IPS DF 6.9 (cell line): ENCODE results near the gene ZCCHC10.
"Not testable (repeated sequence)": the region's sequence is repeated elsewhere in the genome, so short reads cannot be mapped to it uniquely, and the experiment has no call there.

Experiments
- DNase-seq: peaks from one replicate; pipeline ENCODE4 v3.0.0-alpha.2; 2013; ENCODE audit warnings: low read depth, low spot score
- H3K27ac ChIP-seq: one replicate; pipeline ENCODE4 v1.5.1; 2013; ENCODE audit warnings: low read length, control low read depth
- H3K27me3 ChIP-seq: 2 replicates; pipeline ENCODE4 v1.6.1; 2013; ENCODE audit warnings: mild to moderate bottlenecking, low read length; ENCODE audit not compliant: control insufficient read depth, insufficient read depth
- H3K36me3 ChIP-seq: 2 replicates; pipeline ENCODE4 v1.6.1; 2013; ENCODE audit warnings: low read length; ENCODE audit not compliant: control insufficient read depth, insufficient read depth
- H3K4me1 ChIP-seq: 2 replicates; pipeline ENCODE4 v1.6.1; 2013; ENCODE audit warnings: low read length; ENCODE audit not compliant: control insufficient read depth, insufficient read depth
- H3K4me3 ChIP-seq: 2 replicates; pipeline ENCODE4 v1.5.1; 2013; ENCODE audit warnings: mild to moderate bottlenecking, low read length
- H3K9me3 ChIP-seq: 2 replicates; pipeline ENCODE4 v1.6.1; 2013; ENCODE audit warnings: low read length, inconsistent platforms; ENCODE audit not compliant: control insufficient read depth, insufficient read depth
- WGBS: extraction: QIAGEN DNeasy Blood & Tissue Kit; methylation state at CpG from one replicate; pipeline ENCODE4 v1.1.7; 2013; ENCODE audit warnings: mixed read lengths, missing lambda C conversion rate; ENCODE audit not compliant: insufficient read length, insufficient coverage; 5-methylcytosine and 5-hydroxymethylcytosine counted together

ZCCHC10 gene

DNA sequence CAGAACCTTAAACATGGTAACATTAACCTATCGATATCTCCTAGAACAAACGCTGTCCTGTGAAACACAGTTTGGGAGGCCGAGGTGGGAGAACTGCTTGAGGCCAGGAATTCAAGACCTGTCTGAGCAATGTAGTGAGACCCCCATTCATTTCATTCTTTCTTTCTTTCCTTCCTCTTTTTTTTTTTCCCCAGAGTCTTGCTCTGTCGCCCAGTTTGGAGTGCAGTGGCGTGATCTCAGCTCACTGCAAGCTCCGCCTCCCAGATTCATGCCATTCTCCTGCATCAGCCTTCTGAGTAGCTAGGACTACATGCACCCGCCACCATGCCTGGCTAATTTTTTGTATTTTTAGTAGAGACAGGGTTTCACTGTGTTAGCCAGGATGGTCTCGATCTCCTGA lies 20.2 kb upstream of the ZCCHC10 start:
- H3K4me1 ChIP-seq, H3K9me3 ChIP-seq, H3K27me3 ChIP-seq, DNase-seq, H3K36me3 ChIP-seq, H3K27ac ChIP-seq, H3K4me3 ChIP-seq: not testable (repeated sequence)
- no CpG with 5 or more reads among the region's 8 CpGs for WGBS

DNA sequence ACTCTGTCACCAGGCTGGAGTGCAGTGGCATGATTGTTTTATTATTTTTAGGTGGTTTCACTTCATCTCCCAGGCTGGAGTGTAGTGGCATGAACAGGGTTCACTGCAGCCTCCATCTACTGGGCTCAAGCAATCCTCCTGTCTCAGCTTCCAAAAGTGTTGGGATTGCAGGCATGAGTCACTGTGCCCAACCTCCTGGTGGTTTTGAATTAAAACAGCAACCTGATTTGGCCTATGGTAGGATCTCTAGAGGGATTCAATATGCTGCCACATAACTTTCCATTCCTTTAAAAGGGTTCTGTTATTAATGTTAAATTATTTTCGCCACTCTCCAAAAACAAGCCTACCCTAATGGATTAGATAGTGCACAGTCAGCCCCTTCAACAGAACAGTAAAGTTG lies 15.6 kb upstream of the ZCCHC10 start:
- Histone ChIP-seq H3K27ac (no peak overlapping the region), H3K4me3 (no peak overlapping the region), H3K36me3 (no peaks in the 10 kb centered on the region), H3K27me3 (no peaks in the 10 kb centered on the region), H3K4me1 (no peaks in the 10 kb centered on the region), H3K9me3 (no peaks in the 10 kb centered on the region)
- no CpG with 5 or more reads among the region's 1 CpG for WGBS
- no peak for DNase-seq

DNA sequence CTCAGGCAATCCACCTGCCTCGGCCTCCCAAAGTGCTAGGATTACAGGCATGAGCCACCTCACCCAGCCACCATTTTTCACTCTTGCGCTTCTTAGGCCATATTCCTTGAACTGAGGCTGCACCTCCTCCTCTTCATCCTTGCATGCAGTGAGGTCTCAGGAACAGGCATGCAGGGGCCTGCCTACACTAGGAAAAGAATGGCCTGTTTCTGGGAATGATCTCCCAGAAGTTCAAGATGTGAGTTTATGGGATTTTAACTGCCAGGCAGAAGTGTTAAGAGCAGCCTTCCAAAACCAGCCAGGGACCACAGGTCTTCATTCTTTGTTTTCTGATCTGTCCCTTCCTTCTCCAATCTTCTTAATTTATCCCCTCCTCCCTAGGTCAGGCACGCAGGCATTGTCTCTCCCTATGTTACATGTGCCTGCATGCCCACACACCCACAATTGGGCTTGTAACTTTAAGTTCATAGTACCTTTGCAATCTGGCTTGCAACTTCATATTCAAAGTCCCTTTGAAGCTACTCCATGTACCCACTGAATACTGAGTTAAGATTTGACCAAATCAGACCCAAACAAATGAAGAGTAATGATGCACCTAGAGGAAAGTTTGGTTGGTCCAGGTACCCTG lies 14.9 kb upstream of the ZCCHC10 start:
- H3K4me3 ChIP-seq, result no peak overlapping the region

DNA sequence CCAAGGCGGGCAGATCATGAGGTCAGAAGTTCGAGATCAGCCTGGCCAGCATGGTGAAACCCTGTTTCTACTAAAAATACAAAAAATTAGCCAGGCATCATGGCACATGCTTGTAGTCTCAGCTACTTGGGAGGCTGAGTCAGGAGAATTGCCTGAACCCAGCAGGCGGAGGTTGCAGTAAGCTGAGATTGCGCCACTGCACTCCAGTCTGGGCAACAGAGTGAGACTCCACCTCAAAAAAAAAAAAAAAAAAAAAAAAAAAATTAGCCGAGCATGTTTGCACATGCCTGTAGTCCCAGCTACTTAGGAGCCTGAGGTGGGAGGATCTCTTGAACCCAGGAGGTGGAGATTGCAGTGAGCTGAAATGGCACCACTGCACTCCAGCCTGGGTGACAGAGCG lies 10.3 kb upstream of the ZCCHC10 start:
- DNase-seq, H3K27me3 ChIP-seq, H3K4me1 ChIP-seq, H3K4me3 ChIP-seq, H3K27ac ChIP-seq, H3K9me3 ChIP-seq, H3K36me3 ChIP-seq: not testable (repeated sequence)
- WGBS, result no CpG with 5 or more reads among the region's 6 CpGs

More for the DNA sequence above, 14.9 kb upstream of the ZCCHC10 start:
- WGBS, result no CpG with 5 or more reads among the region's 3 CpGs
- H3K27ac ChIP-seq, result no peak overlapping the region
- H3K36me3 ChIP-seq, result no peaks in the 10 kb centered on the region
- H3K27me3 ChIP-seq, result no peaks in the 10 kb centered on the region
- no peaks in the 10 kb centered on the region for H3K4me1 ChIP-seq
- H3K9me3 ChIP-seq, result no peaks in the 10 kb centered on the region
- DNase-seq, result no peak

DNA sequence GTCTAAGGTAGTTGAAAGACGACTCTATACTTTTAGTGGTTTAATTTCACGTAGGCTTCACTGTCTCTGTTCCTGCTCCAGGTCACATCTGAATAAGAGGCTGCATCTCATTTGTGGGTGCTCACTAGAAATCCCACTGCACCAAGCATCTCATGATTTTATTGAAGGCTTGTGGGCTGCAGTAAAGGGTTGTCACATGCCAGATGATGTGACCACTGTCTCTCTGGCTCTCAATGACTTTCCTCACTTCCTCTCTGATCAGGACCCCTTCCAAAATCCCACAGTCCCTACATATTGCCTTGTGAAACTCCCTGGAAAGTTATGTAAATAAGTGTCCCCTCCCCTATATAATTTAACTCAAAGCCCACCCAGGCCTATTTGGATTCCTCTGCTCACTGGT lies 8.9 kb upstream of the ZCCHC10 start:
- WGBS, result no CpG with 5 or more reads among the region's 2 CpGs
- no peaks in the 10 kb centered on the region for H3K4me1 ChIP-seq
- no peaks in the 10 kb centered on the region for H3K36me3 ChIP-seq
- no peak overlapping the region for H3K27ac ChIP-seq
- no peaks in the 10 kb centered on the region for H3K9me3 ChIP-seq
- no peaks in the 10 kb centered on the region for H3K27me3 ChIP-seq
- DNase-seq, result no peak
- H3K4me3 ChIP-seq, result no peak overlapping the region

DNA sequence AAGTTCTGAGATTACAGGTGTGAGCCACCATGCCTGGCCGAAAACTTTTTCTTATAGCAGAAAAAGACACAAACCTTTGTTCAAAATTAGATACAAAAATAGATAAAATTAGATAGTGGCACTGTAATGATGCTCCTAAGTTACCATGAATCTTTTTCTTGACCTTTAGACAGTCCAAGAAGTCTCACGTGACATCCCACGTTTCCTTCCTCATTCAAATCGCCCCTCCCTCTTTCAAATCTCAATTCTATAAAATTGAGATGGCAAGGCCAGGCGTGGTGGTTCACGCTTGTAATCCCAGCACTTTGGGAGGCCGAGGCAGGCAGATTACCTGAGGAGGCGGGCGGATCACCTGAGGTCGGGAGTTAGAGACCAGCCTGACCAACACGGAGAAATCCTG lies 7.7 kb upstream of the ZCCHC10 start:
- no peaks in the 10 kb centered on the region for H3K4me1 ChIP-seq
- no peak overlapping the region for H3K4me3 ChIP-seq
- WGBS, result no CpG with 5 or more reads among the region's 11 CpGs
- no peaks in the 10 kb centered on the region for H3K27me3 ChIP-seq
- H3K36me3 ChIP-seq, result no peaks in the 10 kb centered on the region
- H3K9me3 ChIP-seq, result no peaks in the 10 kb centered on the region
- H3K27ac ChIP-seq, result no peak overlapping the region
- DNase-seq, result no peak

DNA sequence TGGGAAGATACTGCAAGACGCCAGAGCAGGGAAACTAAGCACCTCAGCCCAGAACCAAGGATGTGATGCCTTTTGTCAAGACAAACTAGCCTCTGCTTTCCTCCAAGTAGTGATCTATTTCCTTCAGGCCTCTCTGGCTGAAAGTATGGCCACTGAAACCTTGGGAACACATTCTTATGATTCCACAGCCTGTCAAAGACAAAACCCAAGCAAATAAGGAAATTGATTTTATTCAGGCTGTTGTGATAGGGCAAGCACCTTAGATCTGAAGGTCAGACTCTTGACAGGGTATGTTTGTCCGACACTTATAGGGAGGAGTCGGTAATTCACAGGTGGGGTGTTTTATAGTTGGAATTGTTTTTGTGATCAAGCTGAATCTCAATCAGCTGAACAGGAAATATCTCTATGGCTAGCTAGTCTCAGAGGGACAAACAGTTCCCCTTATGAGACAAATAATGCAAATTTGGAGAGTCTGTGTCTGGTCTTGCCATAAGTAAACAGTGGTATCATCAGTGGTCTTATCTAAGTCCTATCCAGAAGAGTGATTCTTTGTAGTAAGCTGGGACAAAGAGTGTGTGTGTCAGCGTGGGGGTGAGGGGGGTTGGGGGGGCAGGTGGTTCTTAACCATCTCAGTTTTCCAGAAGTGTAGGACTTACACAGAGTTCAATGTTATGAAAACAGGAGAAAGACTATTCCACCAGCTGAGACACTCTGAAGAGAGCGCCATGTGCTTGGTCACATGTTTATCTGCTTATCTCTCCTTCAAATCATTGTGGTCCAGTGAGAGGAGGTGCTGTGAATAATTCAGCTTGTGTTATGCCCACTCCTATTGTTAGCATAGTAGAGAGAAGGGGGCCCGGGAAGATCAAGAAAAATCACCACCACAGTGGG lies 6.7 kb upstream of the ZCCHC10 start:
- Histone ChIP-seq H3K27me3 (no peaks in the 10 kb centered on the region), H3K4me1 (no peaks in the 10 kb centered on the region), H3K27ac (no peak overlapping the region), H3K4me3 (no peak overlapping the region), H3K36me3 (no peaks in the 10 kb centered on the region), H3K9me3 (no peaks in the 10 kb centered on the region)
- no CpG with 5 or more reads among the region's 6 CpGs for WGBS
- no peak for DNase-seq

DNA sequence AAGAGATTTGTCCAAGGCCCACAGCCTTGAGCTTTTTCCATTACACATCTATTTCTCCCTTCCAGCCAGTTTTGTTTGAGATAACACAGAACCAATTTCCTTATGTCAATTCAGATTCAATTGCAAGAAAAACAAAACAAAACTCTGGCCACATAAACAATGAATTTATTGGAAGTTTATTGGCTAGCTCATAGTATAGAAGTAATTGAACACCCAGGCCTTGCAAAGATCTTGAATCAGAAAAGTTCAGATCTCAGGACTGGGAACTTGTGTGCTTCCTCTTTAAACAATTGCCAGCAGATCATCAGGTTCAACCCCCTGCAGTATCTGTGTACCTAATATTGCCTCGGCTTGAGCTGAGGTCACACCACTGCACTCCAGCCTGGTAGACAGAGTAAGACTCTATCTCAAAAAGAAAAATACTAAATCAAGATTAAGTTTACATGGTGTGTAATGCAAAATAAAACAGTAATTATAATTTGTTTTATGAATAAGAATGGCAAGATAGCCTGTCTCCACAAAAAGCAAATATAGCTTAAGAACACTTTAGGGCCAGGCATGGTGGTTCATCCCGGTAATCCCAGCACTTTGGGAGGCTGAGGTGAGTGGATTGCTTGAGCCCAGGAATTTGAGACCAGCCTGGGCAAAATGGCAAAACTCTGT lies 4.1 kb upstream of the ZCCHC10 start:
- Histone ChIP-seq H3K4me1 (no peaks in the 10 kb centered on the region), H3K36me3 (no peaks in the 10 kb centered on the region), H3K27me3 (no peaks in the 10 kb centered on the region), H3K9me3 (no peaks in the 10 kb centered on the region), H3K4me3 (no peak overlapping the region), H3K27ac (no peak overlapping the region)
- no CpG with 5 or more reads among the region's 2 CpGs for WGBS
- DNase-seq, result no peak

DNA sequence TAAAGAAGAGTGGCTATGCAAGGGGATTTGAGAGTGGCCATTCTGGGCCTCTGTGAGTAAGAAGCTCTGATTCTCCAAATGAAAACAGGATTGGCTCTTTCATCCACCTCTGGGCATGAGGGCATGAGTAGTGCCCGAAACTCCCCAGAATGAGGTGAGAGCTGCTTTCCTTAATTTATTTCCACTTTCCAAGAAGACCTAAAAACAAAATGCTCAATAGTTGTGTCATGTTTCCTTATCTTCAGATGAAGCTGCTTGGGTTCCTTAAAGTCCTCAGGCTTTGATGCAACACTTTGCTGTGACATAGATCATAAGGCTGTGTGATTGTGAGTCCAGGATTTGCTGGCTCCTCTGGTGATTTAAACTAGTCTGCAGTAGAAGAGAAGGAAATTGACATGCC lies 3.1 kb upstream of the ZCCHC10 start:
- no peaks in the 10 kb centered on the region for H3K9me3 ChIP-seq
- no CpG with 5 or more reads among the region's 1 CpG for WGBS
- no peaks in the 10 kb centered on the region for H3K27me3 ChIP-seq
- H3K4me1 ChIP-seq, result no peaks in the 10 kb centered on the region
- H3K4me3 ChIP-seq, result no peak overlapping the region
- H3K36me3 ChIP-seq, result no peaks in the 10 kb centered on the region
- no peak for DNase-seq
- H3K27ac ChIP-seq, result no peak overlapping the region

DNA sequence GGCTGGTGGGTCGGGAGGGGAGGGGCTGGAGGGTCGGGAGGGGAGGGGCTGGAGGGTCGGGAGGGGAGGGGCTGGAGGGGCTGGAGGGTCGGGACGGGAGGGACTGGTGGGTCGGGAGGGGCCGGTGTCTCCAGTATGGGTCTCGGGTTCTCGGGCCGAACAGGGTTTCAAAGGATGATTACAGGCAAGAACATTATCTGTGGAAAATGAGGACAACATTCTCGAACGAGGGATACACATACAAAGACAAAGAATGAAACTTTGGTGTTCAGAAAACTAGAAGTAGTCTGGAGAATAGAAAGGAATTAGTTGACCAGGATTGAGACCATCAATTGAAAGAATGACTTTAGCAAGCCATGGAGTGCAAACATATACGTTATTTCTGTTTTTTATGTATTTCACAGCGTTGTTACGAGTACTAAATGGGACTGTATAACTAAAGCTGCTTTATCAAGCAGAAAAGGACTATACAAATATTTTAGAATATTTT lies 360 bp upstream of the ZCCHC10 start:
- H3K9me3 ChIP-seq, result no peaks in the 10 kb centered on the region
- no peaks in the 10 kb centered on the region for H3K36me3 ChIP-seq
- H3K27ac ChIP-seq, result no peak overlapping the region
- no peaks in the 10 kb centered on the region for H3K27me3 ChIP-seq
- peak overlapping the region; percentile 25; the same call in 1 of the 2 replicates for H3K4me3 ChIP-seq
- H3K4me1 ChIP-seq, result no peaks in the 10 kb centered on the region
- no peak for DNase-seq
- no CpG with 5 or more reads among the region's 15 CpGs for WGBS
